Tibial artery (tissue), 4 donors: ENCODE measurements around the gene ALG13.

Experiments
- DNase-seq, 2 donors: peaks; one replicate each; pipeline ENCODE4 v3.0.0-alpha.2; 2019
- H3K27ac ChIP-seq, 2 donors: fragments of 200-600 bp; sonication (generic) in 1 of 2; 1 replicate in 1 of 2; 2 replicates in 1 of 2; pipeline ENCODE4 v1.5.1; 2018 to 2019; ENCODE audit warnings: mild to moderate bottlenecking in 1 of 2
- H3K27me3 ChIP-seq, 2 donors: fragments of 200-600 bp; sonication (generic) in 1 of 2; one replicate each; pipeline versions ENCODE4 v1.5.1 to v1.6.0; 2016 to 2019
- H3K36me3 ChIP-seq, 3 donors: fragments of 200-600 bp; sonication (generic) in 2 of 3; one replicate each; pipeline ENCODE4 v1.5.1; 2016 to 2019; ENCODE audit warnings: mild to moderate bottlenecking in 2 of 3
- H3K4me1 ChIP-seq, 4 donors: fragments of 200-600 bp; sonication (generic) in 2 of 4; 1 replicate in 3 of 4; 2 replicates in 1 of 4; pipeline ENCODE4 v1.5.1; 2016 to 2019
- H3K4me3 ChIP-seq, 2 donors: fragments of 200-600 bp; sonication (generic) in 1 of 2; 1 replicate in 1 of 2; 2 replicates in 1 of 2; pipeline ENCODE4 v1.5.1; 2018 to 2019; ENCODE audit warnings: mild to moderate bottlenecking in 2 of 2
- H3K9me3 ChIP-seq, 3 donors: fragments of 200-600 bp; sonication (generic) in 1 of 3; one replicate each; pipeline ENCODE4 v1.5.1; 2016 to 2019
- intact Hi-C: fragments of 100-400 bp; cut with DNase I; formaldehyde crosslinking; loops from one replicate; pipeline ENCODE4 v1.15.0; 2023; ENCODE audit warnings: low total_unique reads
- TF ChIP-seq, protein P1 (sequence below), 2 experiments: fragments of 200-600 bp in 1 of 2; fragments of 450-650 bp in 1 of 2; IDR thresholded peaks; one replicate each; pipeline ENCODE4 v1.5.1; 2017 to 2019; ENCODE audit warnings: antibody characterized with exemption in 2 of 2, mild to moderate bottlenecking in 1 of 2, moderate library complexity in 1 of 2

Gene ALG13

DNA sequence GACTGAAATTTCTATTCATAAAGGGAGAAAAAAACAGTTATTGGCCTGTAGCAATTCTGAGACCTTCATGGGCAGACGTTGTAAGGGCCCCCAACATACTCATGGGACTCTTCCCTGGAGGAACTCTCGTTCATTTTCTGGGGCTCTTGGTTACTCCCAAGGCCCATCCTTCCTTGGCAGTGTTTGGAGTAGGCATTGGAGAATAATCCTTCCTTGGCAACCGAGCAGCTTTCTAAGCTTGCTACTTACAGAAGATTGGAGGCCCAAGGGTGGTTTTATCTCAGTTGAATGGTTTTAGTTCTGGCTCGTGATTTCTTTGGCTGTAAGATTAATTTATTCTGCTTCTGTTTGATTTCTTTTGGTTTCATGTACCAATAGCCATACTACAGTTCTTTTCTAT lies 50.4 kb downstream of the ALG13 start:
- TF ChIP-seq, protein P1, sequence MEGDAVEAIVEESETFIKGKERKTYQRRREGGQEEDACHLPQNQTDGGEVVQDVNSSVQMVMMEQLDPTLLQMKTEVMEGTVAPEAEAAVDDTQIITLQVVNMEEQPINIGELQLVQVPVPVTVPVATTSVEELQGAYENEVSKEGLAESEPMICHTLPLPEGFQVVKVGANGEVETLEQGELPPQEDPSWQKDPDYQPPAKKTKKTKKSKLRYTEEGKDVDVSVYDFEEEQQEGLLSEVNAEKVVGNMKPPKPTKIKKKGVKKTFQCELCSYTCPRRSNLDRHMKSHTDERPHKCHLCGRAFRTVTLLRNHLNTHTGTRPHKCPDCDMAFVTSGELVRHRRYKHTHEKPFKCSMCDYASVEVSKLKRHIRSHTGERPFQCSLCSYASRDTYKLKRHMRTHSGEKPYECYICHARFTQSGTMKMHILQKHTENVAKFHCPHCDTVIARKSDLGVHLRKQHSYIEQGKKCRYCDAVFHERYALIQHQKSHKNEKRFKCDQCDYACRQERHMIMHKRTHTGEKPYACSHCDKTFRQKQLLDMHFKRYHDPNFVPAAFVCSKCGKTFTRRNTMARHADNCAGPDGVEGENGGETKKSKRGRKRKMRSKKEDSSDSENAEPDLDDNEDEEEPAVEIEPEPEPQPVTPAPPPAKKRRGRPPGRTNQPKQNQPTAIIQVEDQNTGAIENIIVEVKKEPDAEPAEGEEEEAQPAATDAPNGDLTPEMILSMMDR (IDR thresholded peaks at IDR 0.05), result no peak
- H3K27me3 ChIP-seq, result no peaks in the 10 kb centered on the region
- DNase-seq, result no peak
- H3K4me1 ChIP-seq, result no peaks in the 10 kb centered on the region
- intact Hi-C loops, result no loop called here
- H3K27ac ChIP-seq, result no peak overlapping the region
- no peak overlapping the region for H3K4me3 ChIP-seq
- no peaks in the 10 kb centered on the region for H3K9me3 ChIP-seq
- H3K36me3 ChIP-seq, result peaks cover 4 to 18% (median 4%) of the 10 kb centered on the region in 3 donors

DNA sequence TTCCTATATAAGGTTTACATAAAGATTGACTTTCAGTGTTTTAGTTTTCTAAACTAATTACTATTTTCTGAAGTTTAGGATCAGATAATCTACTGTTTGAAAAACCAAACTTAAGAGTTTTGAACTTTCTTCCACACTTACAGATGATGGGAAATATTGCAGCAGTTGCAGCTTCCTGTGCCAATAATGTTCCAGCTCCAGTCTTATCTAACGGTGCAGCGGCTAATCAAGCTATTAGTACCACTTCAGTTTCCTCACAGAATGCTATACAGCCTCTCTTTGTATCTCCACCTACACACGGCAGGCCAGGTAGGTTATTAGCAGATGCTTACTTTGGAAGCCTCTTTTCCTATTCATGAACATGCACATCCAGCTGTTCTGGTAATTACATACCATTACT lies 55.6 kb downstream of the ALG13 start:
- DNase-seq, result no peak
- H3K27me3 ChIP-seq, result no peaks in the 10 kb centered on the region

DNA sequence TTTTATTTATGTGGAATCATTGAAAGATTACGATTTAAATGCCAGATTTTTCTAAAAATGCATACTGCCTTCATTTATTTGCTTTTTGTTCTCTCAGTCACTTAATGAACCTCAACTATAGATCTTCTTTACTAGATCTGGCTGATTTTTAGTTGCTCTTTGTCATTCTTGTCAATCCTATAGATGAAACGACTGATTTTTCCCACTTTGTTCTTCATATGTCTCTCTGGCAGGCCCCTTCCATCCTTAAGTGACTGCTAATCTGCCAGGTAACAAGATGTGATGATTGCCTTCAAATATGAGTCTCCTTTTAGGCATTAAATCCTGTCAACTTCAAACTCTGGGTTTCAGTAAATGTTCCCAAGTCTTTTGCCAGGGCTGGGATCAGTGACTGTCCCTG lies 61.0 kb downstream of the ALG13 start:
- intact Hi-C loops, result no loop called here
- TF ChIP-seq, protein P1 (IDR thresholded peaks at IDR 0.05), result no peak
- Histone ChIP-seq H3K36me3 (peaks cover 6 to 22% (median 9%) of the 10 kb centered on the region in 3 donors), H3K4me3 (no peak overlapping the region), H3K27me3 (no peaks in the 10 kb centered on the region), H3K27ac (no peak overlapping the region), H3K4me1 (no peaks in the 10 kb centered on the region), H3K9me3 (no peaks in the 10 kb centered on the region)
- DNase-seq, result no peak

More for the DNA sequence above, 55.6 kb downstream of the ALG13 start:
- H3K36me3 ChIP-seq, result peaks cover 5 to 28% (median 13%) of the 10 kb centered on the region in 3 donors
- TF ChIP-seq, protein P1 (IDR thresholded peaks at IDR 0.05), result no peak
- no peaks in the 10 kb centered on the region for H3K9me3 ChIP-seq
- H3K4me1 ChIP-seq, result no peaks in the 10 kb centered on the region
- intact Hi-C loops, result no loop called here
- no peak overlapping the region for H3K27ac ChIP-seq
- H3K4me3 ChIP-seq, result no peak overlapping the region

DNA sequence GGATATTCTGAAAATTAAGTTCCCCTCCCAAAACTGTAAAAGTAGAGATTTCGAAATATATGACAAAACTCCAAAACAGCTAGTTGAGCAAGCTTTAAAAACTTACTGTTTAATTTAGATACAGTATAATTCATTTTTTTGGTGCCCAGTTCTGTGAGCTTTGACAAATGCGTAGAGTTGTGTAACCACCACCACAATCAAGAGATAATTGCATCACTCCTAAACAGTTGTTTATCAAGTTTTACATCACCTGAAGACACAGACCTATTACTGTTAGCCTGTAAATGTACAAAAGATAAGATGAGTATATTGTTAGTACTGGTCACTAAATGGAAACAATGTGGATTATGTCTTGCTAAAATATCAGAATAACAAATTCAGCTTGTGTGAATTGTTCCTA lies 62.3 kb downstream of the ALG13 start:
- H3K27ac ChIP-seq, result no peak overlapping the region
- TF ChIP-seq, protein P1 (IDR thresholded peaks at IDR 0.05), result no peak
- peaks cover 0 to 18% (median 10%) of the 10 kb centered on the region in 3 donors for H3K36me3 ChIP-seq
- H3K9me3 ChIP-seq, result no peaks in the 10 kb centered on the region
- intact Hi-C loops, result no loop called here
- no peaks in the 10 kb centered on the region for H3K27me3 ChIP-seq
- H3K4me1 ChIP-seq, result no peaks in the 10 kb centered on the region
- no peak for DNase-seq
- H3K4me3 ChIP-seq, result no peak overlapping the region

DNA sequence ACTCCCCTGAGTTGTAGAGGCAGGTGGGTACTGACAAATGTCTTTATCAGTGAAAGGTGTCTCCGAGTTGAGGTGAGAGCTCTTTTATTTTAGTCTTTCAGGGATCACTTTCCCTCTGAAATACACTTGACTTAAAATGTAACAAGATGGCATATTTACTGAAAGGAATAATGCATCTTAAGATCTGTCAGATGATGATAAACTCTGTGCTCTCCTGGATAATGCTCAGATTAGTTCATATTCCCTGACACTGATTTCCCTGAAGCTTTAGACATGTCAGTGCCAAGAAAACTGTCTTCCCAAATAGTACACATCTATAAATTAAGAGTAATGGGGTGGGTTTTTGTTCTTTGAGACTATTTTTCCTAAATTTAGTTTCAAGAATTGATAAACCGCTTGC lies 75.5 kb downstream of the ALG13 start:
- Histone ChIP-seq H3K27ac (no peak overlapping the region), H3K4me1 (no peaks in the 10 kb centered on the region), H3K4me3 (no peak overlapping the region), H3K36me3 (peaks cover 12 to 29% (median 25%) of the 10 kb centered on the region in 3 donors), H3K9me3 (no peaks in the 10 kb centered on the region), H3K27me3 (no peaks in the 10 kb centered on the region)
- TF ChIP-seq, protein P1 (IDR thresholded peaks at IDR 0.05), result no peak
- intact Hi-C loops, result no loop called here
- DNase-seq, result no peak

DNA sequence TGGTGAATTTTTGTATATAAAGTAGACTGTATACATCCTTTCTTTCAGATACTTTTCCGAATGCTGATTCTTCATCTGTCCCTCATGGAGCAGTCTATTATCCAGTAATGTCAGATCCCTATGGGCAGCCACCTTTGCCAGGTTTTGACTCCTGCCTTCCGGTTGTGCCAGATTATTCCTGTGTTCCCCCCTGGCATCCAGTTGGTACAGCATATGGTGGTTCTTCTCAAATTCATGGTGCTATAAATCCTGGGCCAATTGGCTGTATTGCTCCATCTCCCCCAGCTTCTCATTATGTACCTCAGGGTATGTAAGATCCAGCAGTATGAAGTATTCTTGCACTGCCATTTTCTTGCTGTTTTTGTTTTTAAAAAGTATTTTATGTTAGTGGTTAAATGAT lies 78.7 kb downstream of the ALG13 start:
- Histone ChIP-seq H3K4me3 (no peak overlapping the region), H3K27me3 (no peaks in the 10 kb centered on the region), H3K9me3 (no peaks in the 10 kb centered on the region), H3K27ac (no peak overlapping the region), H3K36me3 (peaks cover 0 to 17% (median 2%) of the 10 kb centered on the region in 3 donors), H3K4me1 (no peaks in the 10 kb centered on the region)
- DNase-seq, result no peak
- TF ChIP-seq, protein P1 (IDR thresholded peaks at IDR 0.05), result no peak
- intact Hi-C loops, result no loop called here
